NCI-H510A (cell line): ENCODE measurements around the gene LOXHD1.

Experiments used
- DNase-seq: peaks from one replicate; lab custom pipeline; 2025; lab: John Stamatoyannopoulos, UW

Gene LOXHD1

GRCh38 chr18:46577546-46577945, 79.5 kb downstream of the LOXHD1 start:
- no peak for DNase-seq

GRCh38 chr18:46575851-46576250, 81.2 kb downstream of the LOXHD1 start:
- DNase-seq: no peak

- no peak for DNase-seq
Measured at GRCh38 chr18:46574743-46575115, 82.3 kb downstream of the LOXHD1 start.

- DNase-seq: no peak
Measured at GRCh38 chr18:46574000-46574742, 82.8 kb downstream of the LOXHD1 start.

- DNase-seq: no peak
Measured at GRCh38 chr18:46573156-46573555, 83.9 kb downstream of the LOXHD1 start.

GRCh38 chr18:46571756-46572155, 85.3 kb downstream of the LOXHD1 start:
- no peak for DNase-seq

- DNase-seq: no peak
Measured at GRCh38 chr18:46570666-46571065, 86.4 kb downstream of the LOXHD1 start.

GRCh38 chr18:46570134-46570533, 86.9 kb downstream of the LOXHD1 start:
- DNase-seq: no peak

GRCh38 chr18:46569211-46569610, 87.8 kb downstream of the LOXHD1 start:
- no peak for DNase-seq

GRCh38 chr18:46567196-46567595, 89.8 kb downstream of the LOXHD1 start:
- no peak for DNase-seq

- no peak for DNase-seq
Measured at GRCh38 chr18:46566111-46566510, 90.9 kb downstream of the LOXHD1 start.

GRCh38 chr18:46565256-46565655, 91.8 kb downstream of the LOXHD1 start:
- DNase-seq: no peak

- DNase-seq: no peak
Measured at GRCh38 chr18:46563317-46563716, 93.7 kb downstream of the LOXHD1 start.

GRCh38 chr18:46562674-46563192, 94.3 kb downstream of the LOXHD1 start:
- no peak for DNase-seq

- no peak for DNase-seq
Measured at GRCh38 chr18:46560671-46561045, 96.4 kb downstream of the LOXHD1 start.

- DNase-seq: no peak
Measured at GRCh38 chr18:46559946-46560670, 96.9 kb downstream of the LOXHD1 start.

- no peak for DNase-seq
Measured at GRCh38 chr18:46559296-46559695, 97.7 kb downstream of the LOXHD1 start.

- DNase-seq: no peak
Measured at GRCh38 chr18:46556590-46557206, 100.3 kb downstream of the LOXHD1 start.

GRCh38 chr18:46555724-46556123, 101.3 kb downstream of the LOXHD1 start:
- no peak for DNase-seq

- DNase-seq: no peak
Measured at GRCh38 chr18:46555213-46555612, 101.8 kb downstream of the LOXHD1 start.

- DNase-seq: no peak
Measured at GRCh38 chr18:46554406-46555080, 102.5 kb downstream of the LOXHD1 start.

GRCh38 chr18:46550609-46551008, 106.4 kb downstream of the LOXHD1 start:
- no peak for DNase-seq
